SK-N-SH treated with all-trans-retinoic acid at 6 μM for 48 hours (cell line): ENCODE data around the gene CSF2.
A peak's percentile ranks its signal among the peaks of the same experiment; 100 is the strongest.

Experiments used
- ARNTL ChIP-seq: fragments of 450-650 bp; formaldehyde crosslinking; IDR thresholded peaks from 2 replicates; pipeline ENCODE4 v1.5.0; 2020; ENCODE audit warnings: low read depth, mild to moderate bottlenecking, moderate library complexity, borderline replicate concordance
- CSDC2 ChIP-seq: fragments of 250-450 bp; sonication (Bioruptor Pico); IDR thresholded peaks from 2 replicates; pipeline ENCODE4 v1.5.0; 2020; ENCODE audit warnings: mild to moderate bottlenecking, moderate library complexity
- ESRRG ChIP-seq: fragments of 250-450 bp; sonication (Bioruptor Pico); IDR thresholded peaks from 2 replicates; pipeline ENCODE4 v1.6.1; 2021; ENCODE audit warnings: mild to moderate bottlenecking
- GLIS3 ChIP-seq: fragments of 250-450 bp; sonication (Bioruptor Pico); IDR thresholded peaks from 2 replicates; pipeline ENCODE4 v1.5.0; 2020; ENCODE audit warnings: mild to moderate bottlenecking, moderate library complexity
- ISL1 ChIP-seq: fragments of 250-450 bp; sonication (Bioruptor Pico); IDR thresholded peaks from 2 replicates; pipeline ENCODE4 v2.1.2; 2022; ENCODE audit warnings: mild to moderate bottlenecking, moderate library complexity
- POU6F1 ChIP-seq: fragments of 250-450 bp; sonication (Bioruptor Pico); IDR thresholded peaks from 2 replicates; pipeline ENCODE4 v1.8.0; 2021; ENCODE audit warnings: low read depth, mild to moderate bottlenecking, moderate library complexity, borderline replicate concordance
- PPARA ChIP-seq: fragments of 250-450 bp; sonication (Bioruptor Pico); IDR thresholded peaks from 2 replicates; pipeline ENCODE4 v1.5.0; 2020; ENCODE audit warnings: mild to moderate bottlenecking, borderline replicate concordance
- ZC3H10 ChIP-seq: fragments of 250-450 bp; sonication (Bioruptor Pico); IDR thresholded peaks from 2 replicates; pipeline ENCODE4 v1.5.1; 2021; ENCODE audit warnings: mild to moderate bottlenecking, moderate library complexity
- ZFP3 ChIP-seq: fragments of 250-450 bp; sonication (Bioruptor Pico); IDR thresholded peaks from 2 replicates; pipeline ENCODE4 v1.5.0; 2020; ENCODE audit warnings: mild to moderate bottlenecking, moderate library complexity
- ZFP30 ChIP-seq: fragments of 450-650 bp; formaldehyde crosslinking; IDR thresholded peaks from 2 replicates; pipeline ENCODE4 v1.5.0; 2022; ENCODE audit warnings: mild to moderate bottlenecking, moderate library complexity
- ZNF565 ChIP-seq: fragments of 450-650 bp; formaldehyde crosslinking; conservative IDR thresholded peaks from 2 replicates; pipeline ENCODE4 v1.5.0; 2020; ENCODE audit warnings: low read depth, mild to moderate bottlenecking, moderate library complexity
- ZNF70 ChIP-seq: fragments of 450-650 bp; formaldehyde crosslinking; IDR thresholded peaks from 2 replicates; pipeline ENCODE4 v1.5.0; 2020; ENCODE audit warnings: mild to moderate bottlenecking, moderate library complexity
- ZNF8 ChIP-seq: fragments of 450-650 bp; formaldehyde crosslinking; IDR thresholded peaks from 2 replicates; pipeline ENCODE4 v1.5.0; 2020; ENCODE audit warnings: mild to moderate bottlenecking, moderate library complexity

- no peak for TF ChIP-seq ESRRG (CRISPR knock-in tag)
- TF ChIP-seq ARNTL = no peak
- TF ChIP-seq ZFP30 (CRISPR knock-in tag) = no peak
- no peak for TF ChIP-seq POU6F1 (CRISPR knock-in tag)
- no peak for TF ChIP-seq ZC3H10 (CRISPR knock-in tag)
- TF ChIP-seq GLIS3 = no peak
- TF ChIP-seq ZFP3 (CRISPR knock-in tag) = no peak
- no peak for TF ChIP-seq PPARA (CRISPR knock-in tag)
- no peak for TF ChIP-seq ZNF565 (CRISPR knock-in tag)
- no peak for TF ChIP-seq ISL1 (CRISPR knock-in tag)
- TF ChIP-seq CSDC2 (CRISPR knock-in tag) = no peak
- TF ChIP-seq ZNF70 (CRISPR knock-in tag) = peak; percentile 64; the same call in 1 of the 2 replicates
- no peak for TF ChIP-seq ZNF8 (CRISPR knock-in tag)
These were observed 8.8 kb upstream of the CSF2 start for GRCh38 chr5:132064738-132065331.
